ENCODE measurements around the gene ZNF521.

ZNF521 gene

DNA sequence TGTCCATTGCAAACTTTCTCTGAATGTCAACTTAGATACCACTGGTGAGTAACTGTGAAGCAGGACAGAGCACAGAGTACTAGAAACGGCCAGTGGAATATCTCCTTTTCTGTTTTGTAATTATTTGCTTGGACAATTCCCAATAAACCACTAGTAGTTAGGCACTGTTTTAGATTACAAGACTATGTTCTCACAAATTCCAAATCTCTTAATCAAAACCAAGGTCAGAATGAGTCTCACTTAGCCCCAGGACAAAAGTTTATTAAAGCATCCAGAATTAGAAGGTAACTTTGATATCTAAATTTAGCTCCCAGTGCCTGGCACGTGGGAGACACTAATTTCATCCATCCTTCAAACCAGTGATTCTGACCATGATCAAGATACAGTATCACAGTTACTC is 89.0 kb downstream of the ZNF521 start:
- H3K36me3 ChIP-seq, result no peaks in the 10 kb centered on the region
- H3K9me3 ChIP-seq, result no peaks in the 10 kb centered on the region
- TF ChIP-seq CTCF (IDR thresholded peaks at IDR 0.05), result no peak
- no peaks in the 10 kb centered on the region for H3K27me3 ChIP-seq
- no peak overlapping the region for H3K4me3 ChIP-seq (ENCODE audit: low read depth in 1 of 2, low read length in 1 of 2)
- H3K4me1 ChIP-seq (ENCODE audit: control insufficient read depth in 1 of 2, insufficient read depth in 1 of 2, low read depth in 1 of 2, low read length in 1 of 2), result no peaks in the 10 kb centered on the region
- H3K27ac ChIP-seq, result no peak overlapping the region

GRCh38 chr18:25261768-25262167 is 90.2 kb downstream of the ZNF521 start:
- no peaks in the 10 kb centered on the region for H3K36me3 ChIP-seq
- H3K4me3 ChIP-seq (ENCODE audit: low read depth in 1 of 2, low read length in 1 of 2), result no peak overlapping the region
- H3K27ac ChIP-seq, result no peak overlapping the region
- H3K9me3 ChIP-seq, result no peaks in the 10 kb centered on the region
- TF ChIP-seq CTCF (IDR thresholded peaks at IDR 0.05), result no peak
- no peaks in the 10 kb centered on the region for H3K4me1 ChIP-seq (ENCODE audit: control insufficient read depth in 1 of 2, insufficient read depth in 1 of 2, low read depth in 1 of 2, low read length in 1 of 2)
- no peaks in the 10 kb centered on the region for H3K27me3 ChIP-seq

- Histone ChIP-seq H3K9me3 (no peaks in the 10 kb centered on the region), H3K27me3 (no peaks in the 10 kb centered on the region), H3K4me1 (ENCODE audit: control insufficient read depth in 1 of 2, insufficient read depth in 1 of 2, low read depth in 1 of 2, low read length in 1 of 2) (no peaks in the 10 kb centered on the region), H3K4me3 (ENCODE audit: low read depth in 1 of 2, low read length in 1 of 2) (no peak overlapping the region), H3K27ac (no peak overlapping the region), H3K36me3 (no peaks in the 10 kb centered on the region)
- no peak for TF ChIP-seq CTCF (IDR thresholded peaks at IDR 0.05)
Measured at GRCh38 chr18:25256439-25256838, 95.5 kb downstream of the ZNF521 start.

DNA sequence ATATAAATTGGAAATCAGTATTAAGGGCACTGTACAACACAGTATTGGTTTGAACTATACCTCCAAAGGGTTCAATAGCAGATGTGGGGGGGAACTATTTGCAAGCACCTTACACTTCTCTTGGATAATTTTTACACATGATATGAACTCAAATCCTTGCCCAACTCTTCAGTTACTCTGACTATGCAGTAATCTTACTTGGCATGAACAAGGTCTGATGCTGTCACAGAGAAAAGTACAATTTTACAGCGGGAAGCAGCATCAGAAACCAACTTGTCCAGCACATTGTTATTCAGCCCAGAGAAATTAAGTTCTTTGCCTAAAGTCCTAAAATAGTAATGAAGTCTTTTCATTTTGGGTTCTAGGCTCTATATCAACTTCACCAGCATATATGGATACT is 98.2 kb downstream of the ZNF521 start:
- Histone ChIP-seq H3K4me3 (ENCODE audit: low read depth in 1 of 2, low read length in 1 of 2) (no peak overlapping the region), H3K9me3 (no peaks in the 10 kb centered on the region), H3K36me3 (no peaks in the 10 kb centered on the region), H3K4me1 (ENCODE audit: control insufficient read depth in 1 of 2, insufficient read depth in 1 of 2, low read depth in 1 of 2, low read length in 1 of 2) (no peaks in the 10 kb centered on the region), H3K27ac (no peak overlapping the region), H3K27me3 (no peaks in the 10 kb centered on the region)
- TF ChIP-seq CTCF (IDR thresholded peaks at IDR 0.05), result no peak

GRCh38 chr18:25253136-25253535 is 98.8 kb downstream of the ZNF521 start:
- no peak for TF ChIP-seq CTCF (IDR thresholded peaks at IDR 0.05)
- no peaks in the 10 kb centered on the region for H3K27me3 ChIP-seq
- H3K27ac ChIP-seq, result no peak overlapping the region
- H3K9me3 ChIP-seq, result no peaks in the 10 kb centered on the region
- no peak overlapping the region for H3K4me3 ChIP-seq (ENCODE audit: low read depth in 1 of 2, low read length in 1 of 2)
- no peaks in the 10 kb centered on the region for H3K36me3 ChIP-seq
- no peaks in the 10 kb centered on the region for H3K4me1 ChIP-seq (ENCODE audit: control insufficient read depth in 1 of 2, insufficient read depth in 1 of 2, low read depth in 1 of 2, low read length in 1 of 2)

DNA sequence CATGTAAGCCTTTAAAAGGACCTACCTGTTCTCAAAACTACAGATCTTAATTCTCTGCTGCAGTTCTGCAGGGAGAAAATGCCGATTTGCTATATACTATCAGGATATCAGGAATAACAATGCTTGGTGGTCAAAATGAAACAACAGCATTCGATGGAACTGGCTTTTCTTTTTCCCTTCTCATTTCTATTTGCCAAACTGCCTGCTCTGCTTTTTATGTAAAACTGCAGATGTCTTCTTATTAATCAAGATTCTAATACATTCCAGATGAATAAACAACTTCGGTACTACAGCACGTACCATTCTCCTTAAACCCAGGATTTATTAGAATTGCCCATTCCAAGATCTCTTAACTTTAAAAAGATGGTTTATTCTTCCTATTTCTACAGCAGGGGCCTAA is 100.9 kb downstream of the ZNF521 start:
- Histone ChIP-seq H3K27ac (no peak overlapping the region), H3K27me3 (no peaks in the 10 kb centered on the region), H3K4me3 (ENCODE audit: low read depth in 1 of 2, low read length in 1 of 2) (no peak overlapping the region), H3K9me3 (no peaks in the 10 kb centered on the region), H3K36me3 (no peaks in the 10 kb centered on the region), H3K4me1 (ENCODE audit: control insufficient read depth in 1 of 2, insufficient read depth in 1 of 2, low read depth in 1 of 2, low read length in 1 of 2) (no peaks in the 10 kb centered on the region)
- TF ChIP-seq CTCF (IDR thresholded peaks at IDR 0.05), result no peak

All from neutrophil (primary cell).